Measurements from ENCODE around the gene MLYCD. TPM values are rescaled to one million over a fixed set of nuclear protein-coding genes. Genes with fewer than 3 reads are reported as not detected.

MLYCD gene
- total RNA-seq, 3 donors from 2014 or later (not counting 1 experiment from before 2014, with no cell fraction given), result 8.5 to 13.2 (median 11.9) TPM

DNA sequence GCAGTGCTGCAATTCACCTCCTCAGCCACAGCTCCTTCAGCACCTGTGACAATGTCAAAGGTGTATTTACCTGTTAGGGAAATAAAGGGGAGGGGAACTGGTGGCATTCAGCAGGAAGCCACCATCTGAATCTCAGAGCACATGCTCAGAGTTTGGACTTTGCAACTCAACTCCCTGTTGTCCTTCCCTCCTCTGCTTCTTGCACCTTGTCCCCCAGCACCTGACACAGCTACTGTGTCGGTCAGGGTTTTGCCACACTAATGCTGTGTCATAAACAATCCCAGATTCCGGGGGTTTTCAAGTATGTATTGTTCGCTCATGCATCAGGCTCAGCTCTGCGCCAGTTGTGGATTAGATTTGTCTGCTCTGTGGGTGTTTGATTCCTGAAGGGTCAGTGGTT is 47.4 kb upstream of the MLYCD start:
- peaks cover 6 to 7% of the 10 kb centered on the region in 2 donors for H3K27me3 Mint-ChIP-seq (ENCODE audit: low read depth in 2 of 2)

DNA sequence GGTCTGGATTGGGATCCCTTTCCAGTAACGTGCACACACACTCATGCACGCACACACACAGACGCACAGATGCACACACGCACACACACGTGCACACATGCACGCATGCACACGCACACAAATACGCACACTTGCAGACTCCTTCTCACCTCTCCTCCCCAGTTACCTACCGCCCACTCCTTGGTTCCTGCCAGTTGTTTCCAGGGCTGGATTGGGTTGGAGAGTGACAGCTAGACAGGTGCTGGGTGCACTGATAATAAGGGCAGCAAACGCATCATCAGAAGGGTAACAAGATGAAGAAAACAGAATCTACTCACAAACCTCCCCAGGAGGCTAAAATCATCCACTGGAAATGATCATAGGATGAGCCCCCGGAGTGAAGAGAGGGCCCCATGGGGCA is 46.1 kb upstream of the MLYCD start:
- no peaks in the 10 kb centered on the region for H3K9me3 Mint-ChIP-seq
- no peaks in the 10 kb centered on the region for H3K4me1 ChIP-seq (ENCODE audit: control insufficient read depth, insufficient read depth, low read length)
- no peaks in the 10 kb centered on the region for H3K36me3 ChIP-seq (ENCODE audit: control insufficient read depth, insufficient read depth, low read length)
- no peak overlapping the region for H3K27ac Mint-ChIP-seq
- no peak for ATAC-seq
- DNase-seq, result no peak
- H3K27me3 ChIP-seq (ENCODE audit: control insufficient read depth, insufficient read depth, low read length), result no peaks in the 10 kb centered on the region
- H3K27ac ChIP-seq (ENCODE audit: low read length), result no peak overlapping the region
- no peak overlapping the region for H3K4me3 ChIP-seq (ENCODE audit: low read length)
- H3K4me1 Mint-ChIP-seq, result no peaks in the 10 kb centered on the region
- H3K27me3 Mint-ChIP-seq (ENCODE audit: low read depth in 2 of 2), result peaks cover 6 to 7% of the 10 kb centered on the region in 2 donors
- TF ChIP-seq, protein P1, sequence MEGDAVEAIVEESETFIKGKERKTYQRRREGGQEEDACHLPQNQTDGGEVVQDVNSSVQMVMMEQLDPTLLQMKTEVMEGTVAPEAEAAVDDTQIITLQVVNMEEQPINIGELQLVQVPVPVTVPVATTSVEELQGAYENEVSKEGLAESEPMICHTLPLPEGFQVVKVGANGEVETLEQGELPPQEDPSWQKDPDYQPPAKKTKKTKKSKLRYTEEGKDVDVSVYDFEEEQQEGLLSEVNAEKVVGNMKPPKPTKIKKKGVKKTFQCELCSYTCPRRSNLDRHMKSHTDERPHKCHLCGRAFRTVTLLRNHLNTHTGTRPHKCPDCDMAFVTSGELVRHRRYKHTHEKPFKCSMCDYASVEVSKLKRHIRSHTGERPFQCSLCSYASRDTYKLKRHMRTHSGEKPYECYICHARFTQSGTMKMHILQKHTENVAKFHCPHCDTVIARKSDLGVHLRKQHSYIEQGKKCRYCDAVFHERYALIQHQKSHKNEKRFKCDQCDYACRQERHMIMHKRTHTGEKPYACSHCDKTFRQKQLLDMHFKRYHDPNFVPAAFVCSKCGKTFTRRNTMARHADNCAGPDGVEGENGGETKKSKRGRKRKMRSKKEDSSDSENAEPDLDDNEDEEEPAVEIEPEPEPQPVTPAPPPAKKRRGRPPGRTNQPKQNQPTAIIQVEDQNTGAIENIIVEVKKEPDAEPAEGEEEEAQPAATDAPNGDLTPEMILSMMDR (IDR thresholded peaks at IDR 0.05), result no peak
- 93% methylated on average over 10 of the region's 11 CpGs for WGBS (ENCODE audit: insufficient coverage)
- no peaks in the 10 kb centered on the region for H3K36me3 Mint-ChIP-seq
- intact Hi-C loops (cut with micrococcal nuclease), result no loop called here
- no peak overlapping the region for H3K4me3 Mint-ChIP-seq
- H3K9me3 ChIP-seq (ENCODE audit: control insufficient read depth, insufficient read depth, low read length), result no peaks in the 10 kb centered on the region

More for the DNA sequence above, 47.4 kb upstream of the MLYCD start:
- Mint-ChIP-seq H3K4me1 (no peaks in the 10 kb centered on the region), H3K4me3 (no peak overlapping the region), H3K9me3 (no peaks in the 10 kb centered on the region), H3K27ac (no peak overlapping the region), H3K36me3 (no peaks in the 10 kb centered on the region)
- intact Hi-C loops (cut with micrococcal nuclease), result no loop called here
- DNase-seq (no peak), ATAC-seq (no peak)
- H3K27ac ChIP-seq (ENCODE audit: low read length), result no peak overlapping the region
- no peaks in the 10 kb centered on the region for H3K27me3 ChIP-seq (ENCODE audit: control insufficient read depth, insufficient read depth, low read length)
- no peaks in the 10 kb centered on the region for H3K4me1 ChIP-seq (ENCODE audit: control insufficient read depth, insufficient read depth, low read length)
- no peak overlapping the region for H3K4me3 ChIP-seq (ENCODE audit: low read length)
- 95% methylated on average over 4 of the region's 4 CpGs for WGBS (ENCODE audit: insufficient coverage)
- H3K9me3 ChIP-seq (ENCODE audit: control insufficient read depth, insufficient read depth, low read length), result no peaks in the 10 kb centered on the region
- H3K36me3 ChIP-seq (ENCODE audit: control insufficient read depth, insufficient read depth, low read length), result no peaks in the 10 kb centered on the region
- TF ChIP-seq, protein P1 (IDR thresholded peaks at IDR 0.05), result no peak

DNA sequence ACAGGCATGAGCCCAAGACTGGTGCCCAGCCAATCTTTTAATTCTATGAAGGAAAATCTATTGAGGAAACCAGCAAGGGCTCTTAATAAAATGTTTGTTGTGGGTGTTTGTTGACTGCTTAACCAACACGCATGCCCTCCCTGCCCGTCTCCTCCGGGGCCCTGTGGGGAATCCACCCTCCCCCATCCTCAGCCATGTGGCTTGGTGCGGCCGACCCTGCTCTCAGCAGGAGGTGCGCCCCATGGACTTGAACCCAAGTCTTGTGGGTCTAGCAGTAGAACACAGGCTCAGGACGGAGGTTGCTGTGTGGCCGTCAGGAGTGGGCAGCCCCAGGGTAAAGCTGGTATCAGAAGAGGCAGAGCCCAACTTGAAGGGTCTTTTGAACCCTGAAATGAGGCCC is 45.1 kb upstream of the MLYCD start:
- Mint-ChIP-seq H3K4me3 (no peak overlapping the region), H3K4me1 (no peaks in the 10 kb centered on the region), H3K27me3 (ENCODE audit: low read depth in 2 of 2) (peaks cover 6 to 10% of the 10 kb centered on the region in 2 donors), H3K36me3 (no peaks in the 10 kb centered on the region), H3K9me3 (no peaks in the 10 kb centered on the region), H3K27ac (no peak overlapping the region)
- no peak for ATAC-seq
- intact Hi-C loops (cut with micrococcal nuclease), result no loop called here
- TF ChIP-seq, protein P1 (IDR thresholded peaks at IDR 0.05), result no peak
- H3K4me1 ChIP-seq (ENCODE audit: control insufficient read depth, insufficient read depth, low read length), result no peaks in the 10 kb centered on the region
- no peak for DNase-seq
- no peaks in the 10 kb centered on the region for H3K9me3 ChIP-seq (ENCODE audit: control insufficient read depth, insufficient read depth, low read length)
- H3K4me3 ChIP-seq (ENCODE audit: low read length), result no peak overlapping the region
- 97% methylated on average over 8 of the region's 8 CpGs for WGBS (ENCODE audit: insufficient coverage)
- no peaks in the 10 kb centered on the region for H3K36me3 ChIP-seq (ENCODE audit: control insufficient read depth, insufficient read depth, low read length)
- H3K27ac ChIP-seq (ENCODE audit: low read length), result no peak overlapping the region
- no peaks in the 10 kb centered on the region for H3K27me3 ChIP-seq (ENCODE audit: control insufficient read depth, insufficient read depth, low read length)

DNA sequence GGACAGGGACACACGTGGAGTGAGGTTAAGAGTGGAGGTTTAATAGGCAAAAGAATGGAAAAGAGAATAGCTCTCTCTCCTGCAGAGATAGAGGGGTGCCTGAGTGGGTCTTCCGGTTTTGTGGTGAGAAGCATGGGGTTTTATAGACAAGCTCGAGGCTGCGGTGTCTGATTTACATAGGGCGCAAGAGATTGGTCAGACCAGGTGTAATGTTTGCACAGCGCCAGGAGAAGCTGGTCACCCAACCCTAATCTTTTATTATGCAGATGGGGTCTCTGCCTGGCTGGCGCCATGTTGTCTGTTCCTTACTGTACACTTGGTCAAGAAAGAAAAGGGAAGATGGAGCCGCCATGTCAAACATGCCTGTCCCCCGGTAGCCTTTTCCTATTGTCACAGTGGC is 44.5 kb upstream of the MLYCD start:
- intact Hi-C loops (cut with micrococcal nuclease), result no loop called here
- Histone ChIP-seq H3K27ac (ENCODE audit: low read length) (no peak overlapping the region), H3K36me3 (ENCODE audit: control insufficient read depth, insufficient read depth, low read length) (no peaks in the 10 kb centered on the region), H3K9me3 (ENCODE audit: control insufficient read depth, insufficient read depth, low read length) (no peaks in the 10 kb centered on the region), H3K27me3 (ENCODE audit: control insufficient read depth, insufficient read depth, low read length) (no peaks in the 10 kb centered on the region), H3K4me1 (ENCODE audit: control insufficient read depth, insufficient read depth, low read length) (no peaks in the 10 kb centered on the region), H3K4me3 (ENCODE audit: low read length) (no peak overlapping the region)
- Mint-ChIP-seq H3K4me3 (no peak overlapping the region), H3K4me1 (no peaks in the 10 kb centered on the region), H3K36me3 (no peaks in the 10 kb centered on the region), H3K27ac (no peak overlapping the region), H3K9me3 (no peaks in the 10 kb centered on the region), H3K27me3 (ENCODE audit: low read depth in 2 of 2) (peaks cover 2 to 10% of the 10 kb centered on the region in 2 donors)
- 83% methylated on average over 9 of the region's 9 CpGs for WGBS (ENCODE audit: insufficient coverage)
- ATAC-seq (no peak), DNase-seq (no peak)
- TF ChIP-seq, protein P1 (IDR thresholded peaks at IDR 0.05), result no peak
